SH-SY5Y (cell line): ENCODE measurements around the gene FOSL2.

Experiments used
- GATA2 ChIP-seq: IDR thresholded peaks from 2 replicates; pipeline ENCODE4 v1.6.1; 2011; ENCODE audit warnings: mild to moderate bottlenecking, low read depth, low read length
- GATA3 ChIP-seq: IDR thresholded peaks from 2 replicates; pipeline ENCODE4 v1.6.1; 2011; ENCODE audit warnings: low read depth, mild to moderate bottlenecking, low read length, moderate library complexity

GRCh38 chr2:28436525-28437051 is 43.9 kb downstream of the FOSL2 start:
- TF ChIP-seq GATA3, result no peak
- no peak for TF ChIP-seq GATA2
